ENCODE measurements around the gene FLNB. TPM values are rescaled to one million over a fixed set of nuclear protein-coding genes. Genes with fewer than 3 reads are reported as not detected.

The FLNB gene
- total and polyA plus RNA-seq, 2 of the 13 experiments (the other 11 are each of a cell fraction or from before 2014, with no cell fraction given) = 106 to 130 TPM

GRCh38 chr3:58059349-58060321 lies 51.4 kb downstream of the FLNB start (continued):
- TF ChIP-seq FUBP1 (CRISPR knock-in tag; IDR thresholded peaks at IDR 0.05; ENCODE audit: borderline replicate concordance) = peak; percentile 73; the same call in 1 of the 2 replicates
- peak; percentile 83 for TF ChIP-seq ATF1 (CRISPR knock-in tag; IDR thresholded peaks at IDR 0.05)
- TF ChIP-seq ZNF660 (CRISPR knock-in tag; IDR thresholded peaks at IDR 0.05; ENCODE audit: borderline replicate concordance, low read depth) = no peak
- TF ChIP-seq ZNF747 (CRISPR knock-in tag; IDR thresholded peaks at IDR 0.05; ENCODE audit: borderline replicate concordance) = peak; percentile 41; the same call in 1 of the 2 replicates
- TF ChIP-seq ZNF225 (CRISPR knock-in tag; IDR thresholded peaks at IDR 0.05) = no peak
- TF ChIP-seq ZNF703 (CRISPR knock-in tag; IDR thresholded peaks at IDR 0.05; ENCODE audit: borderline replicate concordance) = peak; percentile 85; the same call in 1 of the 2 replicates
- no peak for TF ChIP-seq KLF13 (CRISPR knock-in tag; IDR thresholded peaks at IDR 0.05)
- TF ChIP-seq HNF4A (CRISPR knock-in tag; IDR thresholded peaks at IDR 0.05) = peak; percentile 99
- no peak for TF ChIP-seq REXO4 (CRISPR knock-in tag; IDR thresholded peaks at IDR 0.05; ENCODE audit: borderline replicate concordance)
- TF ChIP-seq ZNF33B (CRISPR knock-in tag; IDR thresholded peaks at IDR 0.05) = peak; percentile 62; the same call in 1 of the 2 replicates
- peak; percentile 96 for TF ChIP-seq RXRA (CRISPR knock-in tag; IDR thresholded peaks at IDR 0.05)
- TF ChIP-seq PTBP1 (IDR thresholded peaks at IDR 0.05; ENCODE audit: low read depth, low read length, poor library complexity, severe bottlenecking) = no peak
- TF ChIP-seq ZNF354B (CRISPR knock-in tag; IDR thresholded peaks at IDR 0.05) = no peak
- TF ChIP-seq ZNF616 (CRISPR knock-in tag; IDR thresholded peaks at IDR 0.05; ENCODE audit: low read depth) = no peak
- TF ChIP-seq HHEX (CRISPR knock-in tag; IDR thresholded peaks at IDR 0.05) = peak; percentile 70; the same call in 1 of the 2 replicates
- peak; percentile 76; the same call in 1 of the 2 replicates for TF ChIP-seq SIN3A (IDR thresholded peaks at IDR 0.05; ENCODE audit: borderline replicate concordance, low read depth, low read length)
- TF ChIP-seq PAF1 (CRISPR knock-in tag; IDR thresholded peaks at IDR 0.05) = no peak
- TF ChIP-seq ZBTB43 (CRISPR knock-in tag; conservative IDR thresholded peaks at IDR 0.05) = peak; percentile 98
- TF ChIP-seq GMEB1 (CRISPR knock-in tag; IDR thresholded peaks at IDR 0.05; ENCODE audit: borderline replicate concordance) = peak; percentile 59; the same call in 1 of the 2 replicates
- TF ChIP-seq ATRX (CRISPR knock-in tag; IDR thresholded peaks at IDR 0.05; ENCODE audit: borderline replicate concordance) = no peak
- peak; percentile 34; the same call in 1 of the 2 replicates for TF ChIP-seq GABPB1 (CRISPR knock-in tag; IDR thresholded peaks at IDR 0.05)
- TF ChIP-seq U2AF1 (optimal IDR thresholded peaks at IDR 0.05; ENCODE audit: low read depth, low read length) = no peak
- no peak for TF ChIP-seq POLR2AphosphoS2 (IDR thresholded peaks at IDR 0.05; ENCODE audit: low read depth, low read length)
- no peak for TF ChIP-seq RBM39 (IDR thresholded peaks at IDR 0.05; ENCODE audit: low read depth, low read length, poor library complexity, severe bottlenecking)
- peak; percentile 99 for TF ChIP-seq FOXJ3 (CRISPR knock-in tag; IDR thresholded peaks at IDR 0.05; ENCODE audit: borderline replicate concordance)
